GM12878 (cell line): ENCODE measurements around the gene PPP1R9B.

Experiments used
- EGR1 ChIP-seq, 2 experiments: IDR thresholded peaks; 1 replicate in 1 of 2; 2 replicates in 1 of 2; pipeline ENCODE4 v1.6.1; 2011 to 2012; ENCODE audit warnings: low read depth in 2 of 2, low read length in 2 of 2, borderline replicate concordance in 1 of 2, mild to moderate bottlenecking in 1 of 2, moderate library complexity in 1 of 2
- NFYB ChIP-seq: IDR thresholded peaks from 2 replicates; pipeline ENCODE4 v1.6.1; 2011; ENCODE audit warnings: low read depth, mild to moderate bottlenecking, low read length, improper control_type of control experiment, moderate library complexity; ENCODE audit not compliant: insufficient read depth

- no peak for TF ChIP-seq EGR1 (IDR thresholded peaks at IDR 0.05; ENCODE audit: borderline replicate concordance in 1 of 2, low read depth in 2 of 2, low read length in 2 of 2)
- TF ChIP-seq NFYB, result no peak
Measured at GRCh38 chr17:50189550-50190292, 39.2 kb upstream of the PPP1R9B start.
